ENCODE data around the gene KDM1A.

KDM1A gene

GRCh38 chr1:23069675-23070074 lies 50.4 kb downstream of the KDM1A start:
- DNase-seq (ENCODE audit: low read depth in 3 of 3), result no peak

- no peak for DNase-seq (ENCODE audit: low read depth in 3 of 3)
These were observed 54.7 kb downstream of the KDM1A start for GRCh38 chr1:23074012-23074411.

DNA sequence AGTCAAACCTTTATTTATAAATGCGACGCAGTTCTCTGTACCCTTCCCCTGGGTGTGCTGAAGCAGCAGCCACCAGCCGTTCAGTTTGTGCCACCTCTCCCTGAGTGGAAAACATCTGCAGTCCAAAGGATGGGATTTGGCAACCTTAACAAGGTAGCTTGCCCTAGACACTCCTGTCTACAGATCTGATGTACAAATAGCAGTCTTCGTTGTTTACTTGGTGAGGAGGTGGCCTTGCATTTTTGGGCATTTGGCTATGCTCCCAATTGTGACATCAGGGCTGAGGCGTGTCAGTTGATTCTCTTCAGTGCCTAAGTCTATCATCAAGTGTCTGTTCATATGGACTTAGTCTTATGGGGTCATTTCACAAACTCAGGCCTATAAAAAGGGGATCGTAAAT lies 59.8 kb downstream of the KDM1A start:
- DNase-seq (ENCODE audit: low read depth in 3 of 3), result no peak

- DNase-seq (ENCODE audit: low read depth in 3 of 3), result no peak
These were observed 61.6 kb downstream of the KDM1A start for GRCh38 chr1:23080885-23081284.

- no peak for DNase-seq (ENCODE audit: low read depth in 3 of 3)
These were observed 62.1 kb downstream of the KDM1A start for GRCh38 chr1:23081376-23081775.

GRCh38 chr1:23083714-23084480 lies 64.6 kb downstream of the KDM1A start:
- no peak for DNase-seq (ENCODE audit: low read depth in 3 of 3)

GRCh38 chr1:23084880-23085279 lies 65.6 kb downstream of the KDM1A start:
- no peak for DNase-seq (ENCODE audit: low read depth in 3 of 3)

- no peak for DNase-seq (ENCODE audit: low read depth in 3 of 3)
These were observed 66.4 kb downstream of the KDM1A start for GRCh38 chr1:23085696-23086095.

- DNase-seq (ENCODE audit: low read depth in 3 of 3), result no peak
These were observed 68.8 kb downstream of the KDM1A start for GRCh38 chr1:23088027-23088426.

DNA sequence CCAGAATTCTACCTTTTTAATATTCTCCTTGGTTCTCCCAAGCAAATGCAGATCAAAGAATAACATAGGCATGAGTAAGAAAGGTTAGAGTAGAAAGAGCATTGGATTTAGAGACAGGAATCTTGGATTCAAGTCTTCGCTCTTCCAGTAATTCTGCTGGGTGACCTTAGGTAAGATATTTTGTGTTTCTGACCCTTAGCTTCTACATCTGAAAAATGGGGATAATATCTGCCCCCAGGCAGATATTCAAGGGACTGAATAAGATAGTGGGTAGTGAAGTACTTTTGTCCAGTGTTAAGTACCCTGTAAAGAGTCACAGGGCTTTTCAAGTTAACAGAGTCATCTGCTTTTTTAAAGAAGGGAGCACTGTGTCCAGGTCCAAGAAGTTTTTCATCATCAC lies 70.8 kb downstream of the KDM1A start:
- no peak for DNase-seq (ENCODE audit: low read depth in 3 of 3)

GRCh38 chr1:23091545-23091944 lies 72.3 kb downstream of the KDM1A start:
- no peak for DNase-seq (ENCODE audit: low read depth in 3 of 3)

- DNase-seq (ENCODE audit: low read depth in 3 of 3), result no peak
These were observed 73.2 kb downstream of the KDM1A start for GRCh38 chr1:23092447-23092846.

DNA sequence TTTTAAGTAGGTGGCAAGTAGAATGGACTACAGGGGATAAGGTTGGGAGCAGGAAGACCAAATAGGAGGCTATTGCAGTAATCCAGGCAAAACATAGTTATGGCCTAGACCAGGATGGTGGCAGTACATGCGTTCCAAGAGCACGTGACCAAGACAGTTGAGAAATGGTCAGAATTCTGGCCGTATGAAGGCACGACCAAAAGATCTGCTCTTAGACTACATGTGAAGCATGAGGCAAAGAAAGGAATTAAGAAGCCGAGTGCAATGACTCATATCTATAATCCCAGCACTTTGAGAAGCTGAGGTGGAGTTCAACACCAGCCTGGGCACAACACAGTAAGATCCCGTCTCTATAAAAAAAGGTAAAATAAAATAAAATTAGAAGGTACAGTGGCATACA lies 78.0 kb downstream of the KDM1A start:
- DNase-seq (ENCODE audit: low read depth in 3 of 3), result no peak

DNA sequence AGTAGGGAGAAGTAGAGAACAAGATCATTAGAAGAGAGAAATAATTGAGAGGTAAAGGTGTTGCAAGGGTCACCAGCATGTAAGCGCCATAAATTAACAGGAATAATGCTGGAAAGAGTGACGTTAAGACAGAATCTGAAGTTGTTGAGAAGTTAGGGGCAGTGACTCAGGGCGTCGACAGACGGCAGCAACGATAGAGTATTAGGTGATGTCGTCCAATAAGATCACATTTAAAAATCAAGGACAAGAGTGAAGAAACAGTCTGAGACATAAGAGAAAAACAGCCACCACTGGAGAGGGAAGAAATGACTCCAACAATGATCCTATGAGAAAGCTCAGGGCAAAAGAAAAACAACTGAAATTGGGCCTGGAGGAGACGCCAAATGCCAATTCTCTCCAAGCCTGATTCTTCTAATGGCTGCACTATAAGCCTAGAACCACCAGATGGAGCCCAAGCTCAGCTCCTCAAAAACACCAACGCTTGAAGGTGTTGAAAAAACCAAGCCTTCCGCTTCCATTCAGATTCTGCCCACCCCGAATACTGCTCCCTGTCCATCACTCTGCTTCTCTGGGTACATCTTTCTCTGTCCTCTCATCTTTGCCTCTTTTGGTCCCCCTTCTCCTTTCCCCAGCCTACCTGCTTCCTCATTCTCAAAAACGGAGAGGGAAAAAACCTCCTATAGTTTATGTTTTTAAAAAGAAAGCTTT lies 79.3 kb downstream of the KDM1A start:
- peak; percentile 16 to 51 (median 33) for DNase-seq (ENCODE audit: low read depth in 3 of 3)

DNA sequence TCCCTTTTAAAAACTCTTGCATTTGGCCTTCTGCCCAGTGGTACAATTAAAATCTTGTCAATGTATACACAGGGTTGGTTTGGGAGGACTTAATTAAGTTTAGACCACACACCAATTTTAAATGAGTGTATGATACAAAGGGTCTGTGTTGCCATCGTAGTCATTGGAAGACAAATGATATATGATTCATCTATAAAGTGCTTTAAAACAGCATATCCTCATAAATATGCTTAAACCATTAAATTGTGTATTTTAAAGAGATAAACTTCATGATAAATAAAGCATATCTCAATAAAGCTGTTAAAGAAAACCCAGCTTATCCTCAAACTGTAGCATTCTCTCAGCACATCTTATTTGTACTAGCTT lies 79.9 kb downstream of the KDM1A start:
- no peak for DNase-seq (ENCODE audit: low read depth in 3 of 3)

GRCh38 chr1:23100074-23100748 lies 80.9 kb downstream of the KDM1A start:
- no peak for DNase-seq (ENCODE audit: low read depth in 3 of 3)

DNA sequence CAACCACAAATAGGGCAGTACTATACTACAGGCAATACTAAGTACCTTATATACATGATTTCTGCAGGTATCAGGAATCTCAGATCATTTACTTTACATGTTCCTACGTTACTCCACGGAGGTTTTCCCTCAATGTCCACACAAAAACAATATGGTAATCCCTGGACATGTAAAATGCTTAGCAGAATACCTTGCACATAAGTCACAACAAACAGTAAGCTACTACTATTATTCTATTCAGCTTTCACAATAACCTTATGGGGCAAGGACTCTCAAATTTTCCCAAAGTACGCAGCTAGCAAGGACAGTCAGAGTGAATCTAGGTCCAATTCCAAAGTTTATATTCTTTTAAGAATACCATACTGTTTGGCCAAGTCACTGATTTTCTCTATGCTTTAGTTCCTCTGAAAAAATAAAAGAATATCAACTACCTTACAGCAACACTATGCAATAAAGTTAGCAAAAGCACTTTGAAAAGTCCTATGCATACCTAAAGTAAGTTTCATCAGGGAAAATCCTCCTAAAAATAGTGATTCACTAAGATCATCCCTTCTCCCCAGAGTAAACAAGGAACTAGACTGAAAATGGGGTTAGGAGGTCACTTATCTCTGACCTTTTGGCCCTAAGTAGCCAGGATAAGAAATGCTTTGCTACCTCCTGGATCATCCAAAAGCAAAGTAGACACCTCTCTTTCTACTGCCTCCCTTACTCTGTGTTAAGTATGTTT lies 82.0 kb downstream of the KDM1A start:
- DNase-seq (ENCODE audit: low read depth in 3 of 3), result no peak

GRCh38 chr1:23101887-23102286 lies 82.6 kb downstream of the KDM1A start:
- DNase-seq (ENCODE audit: low read depth in 3 of 3), result no peak

GRCh38 chr1:23102289-23102688 lies 83.0 kb downstream of the KDM1A start:
- DNase-seq (ENCODE audit: low read depth in 3 of 3), result no peak

- peak in 1 of 3 experiments; percentile 8 for DNase-seq (ENCODE audit: low read depth in 3 of 3)
These were observed 84.0 kb downstream of the KDM1A start for GRCh38 chr1:23103001-23103889.

GRCh38 chr1:23108918-23109533 lies 89.8 kb downstream of the KDM1A start:
- DNase-seq (ENCODE audit: low read depth in 3 of 3), result peak in 1 of 3 experiments; percentile 24
